ENCODE results near the gene CGB8. TPM values are rescaled to one million over a fixed set of nuclear protein-coding genes. Genes with fewer than 3 reads are reported as not detected.

CGB8 gene
- total RNA-seq, 3 donors from 2014 or later (not counting 1 experiment from before 2014, with no cell fraction given): not detected

DNA sequence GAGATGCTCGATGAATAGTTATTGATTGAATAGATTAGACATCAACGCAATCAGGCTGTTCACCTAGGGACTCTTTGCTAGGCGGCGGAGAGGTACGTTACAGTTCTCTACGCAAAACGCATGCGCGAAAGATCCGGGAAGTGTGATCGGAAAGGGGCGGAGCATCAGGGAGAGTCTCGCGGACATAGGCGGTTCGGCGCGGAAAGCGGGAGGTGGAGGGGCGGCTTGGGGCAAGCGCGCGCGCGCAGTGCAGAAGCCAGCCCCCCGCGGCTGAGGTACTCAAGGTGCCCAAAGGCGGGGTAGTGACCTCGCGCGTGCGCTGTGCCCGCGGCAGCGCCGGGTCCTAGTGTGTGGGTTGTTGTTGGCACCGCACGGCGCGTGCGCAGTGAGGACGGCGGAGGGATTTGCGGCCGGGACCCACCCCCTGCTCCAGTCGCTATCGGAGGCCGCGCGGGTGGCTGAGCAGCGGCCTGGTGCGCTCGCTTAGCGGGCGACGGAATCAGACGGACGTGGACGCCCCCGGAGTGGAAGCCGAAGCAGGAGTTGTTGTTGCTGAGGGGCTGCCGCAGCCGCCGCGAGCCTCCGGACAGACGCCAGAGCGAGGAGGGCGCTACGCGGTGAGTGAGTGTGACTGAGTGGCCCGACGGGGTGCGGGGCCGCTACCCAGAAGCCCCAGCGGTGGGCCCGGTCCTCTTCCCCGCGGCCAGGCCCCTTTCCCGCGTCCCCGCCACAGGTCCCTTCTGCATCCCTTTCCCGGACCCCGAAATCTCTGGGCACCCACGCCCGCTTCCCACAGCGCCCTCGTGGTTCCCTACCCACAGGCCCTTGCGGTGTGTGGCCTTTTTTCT is 36.3 kb upstream of the CGB8 start, which contains the start of gene SNRNP70:
SNRNP70 (plus strand) TSS at position 432 of the 848 bp plus-strand sequence. CDS start 964 bp downstream, outside the sequence.
- no peaks in the 10 kb centered on the region for H3K9me3 Mint-ChIP-seq
- intact Hi-C loops (cut with micrococcal nuclease): no loop called here
- ATAC-seq (peak; percentile 91 to 96 (median 93)), DNase-seq (peak; percentile 99 to 100)
- H3K4me1 Mint-ChIP-seq: peaks cover 29 to 39% of the 10 kb centered on the region in 2 donors
- peaks cover 0 to 3% of the 10 kb centered on the region in 2 donors for H3K27me3 Mint-ChIP-seq (ENCODE audit: low read depth in 2 of 2)
- peak within 1 kb of the TSS; percentile 78 for H3K27ac ChIP-seq (ENCODE audit: low read length)
- H3K4me1 ChIP-seq (ENCODE audit: control insufficient read depth, insufficient read depth, low read length): peaks cover 24% of the 10 kb centered on the region
- H3K4me3 Mint-ChIP-seq: peak within 1 kb of the TSS; percentile 99
- H3K27ac Mint-ChIP-seq: peak within 1 kb of the TSS; percentile 96
- H3K36me3 ChIP-seq (ENCODE audit: control insufficient read depth, insufficient read depth, low read length): peaks cover 6% of the 10 kb centered on the region
- no peaks in the 10 kb centered on the region for H3K27me3 ChIP-seq (ENCODE audit: control insufficient read depth, insufficient read depth, low read length)
- no peaks in the 10 kb centered on the region for H3K9me3 ChIP-seq (ENCODE audit: control insufficient read depth, insufficient read depth, low read length)
- H3K36me3 Mint-ChIP-seq: no peaks in the 10 kb centered on the region
- WGBS (ENCODE audit: insufficient coverage): under 1% methylated on average over 89 of the region's 89 CpGs
- peak within 1 kb of the TSS; percentile 76 for H3K4me3 ChIP-seq (ENCODE audit: low read length)
- TF ChIP-seq, protein P1, sequence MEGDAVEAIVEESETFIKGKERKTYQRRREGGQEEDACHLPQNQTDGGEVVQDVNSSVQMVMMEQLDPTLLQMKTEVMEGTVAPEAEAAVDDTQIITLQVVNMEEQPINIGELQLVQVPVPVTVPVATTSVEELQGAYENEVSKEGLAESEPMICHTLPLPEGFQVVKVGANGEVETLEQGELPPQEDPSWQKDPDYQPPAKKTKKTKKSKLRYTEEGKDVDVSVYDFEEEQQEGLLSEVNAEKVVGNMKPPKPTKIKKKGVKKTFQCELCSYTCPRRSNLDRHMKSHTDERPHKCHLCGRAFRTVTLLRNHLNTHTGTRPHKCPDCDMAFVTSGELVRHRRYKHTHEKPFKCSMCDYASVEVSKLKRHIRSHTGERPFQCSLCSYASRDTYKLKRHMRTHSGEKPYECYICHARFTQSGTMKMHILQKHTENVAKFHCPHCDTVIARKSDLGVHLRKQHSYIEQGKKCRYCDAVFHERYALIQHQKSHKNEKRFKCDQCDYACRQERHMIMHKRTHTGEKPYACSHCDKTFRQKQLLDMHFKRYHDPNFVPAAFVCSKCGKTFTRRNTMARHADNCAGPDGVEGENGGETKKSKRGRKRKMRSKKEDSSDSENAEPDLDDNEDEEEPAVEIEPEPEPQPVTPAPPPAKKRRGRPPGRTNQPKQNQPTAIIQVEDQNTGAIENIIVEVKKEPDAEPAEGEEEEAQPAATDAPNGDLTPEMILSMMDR (IDR thresholded peaks at IDR 0.05): no peak

DNA sequence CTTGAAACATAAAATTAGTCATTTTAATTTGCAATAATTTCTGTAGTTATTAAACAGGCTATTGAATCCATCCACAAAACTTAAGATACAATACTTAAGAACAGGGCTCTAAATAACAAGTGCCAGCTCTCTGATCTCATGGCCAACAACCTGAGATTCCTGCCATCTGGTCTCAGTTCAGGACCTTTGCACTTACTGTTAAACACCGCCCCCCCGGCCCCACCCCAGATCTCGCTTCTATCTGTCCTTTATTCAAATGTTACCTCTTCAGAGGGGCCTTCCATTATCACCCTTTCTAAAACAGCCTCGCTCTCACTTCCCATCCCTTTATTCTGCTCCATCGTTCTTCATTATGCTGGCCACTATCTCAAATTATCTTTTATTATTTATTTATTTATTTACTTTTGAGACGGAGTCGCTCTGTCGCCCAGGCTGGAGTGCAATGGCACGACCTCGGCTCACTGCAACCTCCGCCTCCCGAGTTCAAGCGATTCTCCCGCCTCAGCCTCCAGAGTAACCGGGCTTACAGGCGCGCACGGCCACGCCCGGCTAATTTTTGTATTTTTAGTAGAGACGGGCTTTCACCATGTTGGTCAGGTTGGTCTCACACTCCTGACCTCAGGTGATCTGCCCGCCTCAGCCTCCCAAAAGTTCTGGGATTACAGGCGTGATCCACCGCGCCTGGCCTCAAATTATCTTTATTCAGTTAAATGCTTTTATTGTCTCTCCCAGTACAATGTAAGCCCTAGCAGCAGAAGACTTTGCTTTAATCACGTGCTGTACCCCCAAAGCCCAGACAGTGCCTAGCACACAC is 35.5 kb upstream of the CGB8 start:
- H3K4me3 Mint-ChIP-seq: peak overlapping the region; percentile 99
- peaks cover 0 to 3% of the 10 kb centered on the region in 2 donors for H3K27me3 Mint-ChIP-seq (ENCODE audit: low read depth in 2 of 2)
- Histone ChIP-seq H3K27me3 (ENCODE audit: control insufficient read depth, insufficient read depth, low read length) (no peaks in the 10 kb centered on the region), H3K9me3 (ENCODE audit: control insufficient read depth, insufficient read depth, low read length) (no peaks in the 10 kb centered on the region), H3K4me3 (ENCODE audit: low read length) (peak overlapping the region; percentile 76), H3K4me1 (ENCODE audit: control insufficient read depth, insufficient read depth, low read length) (peaks cover 24% of the 10 kb centered on the region), H3K36me3 (ENCODE audit: control insufficient read depth, insufficient read depth, low read length) (peaks cover 2% of the 10 kb centered on the region), H3K27ac (ENCODE audit: low read length) (peak overlapping the region; percentile 78)
- intact Hi-C loops (cut with micrococcal nuclease): no loop called here
- no peaks in the 10 kb centered on the region for H3K36me3 Mint-ChIP-seq
- TF ChIP-seq, protein P1 (IDR thresholded peaks at IDR 0.05): no peak
- ATAC-seq (no peak), DNase-seq (no peak)
- peaks cover 29 to 37% of the 10 kb centered on the region in 2 donors for H3K4me1 Mint-ChIP-seq
- H3K9me3 Mint-ChIP-seq: no peaks in the 10 kb centered on the region
- peak overlapping the region; percentile 96 for H3K27ac Mint-ChIP-seq
- 79% methylated on average over 26 of the region's 26 CpGs for WGBS (ENCODE audit: insufficient coverage)

DNA sequence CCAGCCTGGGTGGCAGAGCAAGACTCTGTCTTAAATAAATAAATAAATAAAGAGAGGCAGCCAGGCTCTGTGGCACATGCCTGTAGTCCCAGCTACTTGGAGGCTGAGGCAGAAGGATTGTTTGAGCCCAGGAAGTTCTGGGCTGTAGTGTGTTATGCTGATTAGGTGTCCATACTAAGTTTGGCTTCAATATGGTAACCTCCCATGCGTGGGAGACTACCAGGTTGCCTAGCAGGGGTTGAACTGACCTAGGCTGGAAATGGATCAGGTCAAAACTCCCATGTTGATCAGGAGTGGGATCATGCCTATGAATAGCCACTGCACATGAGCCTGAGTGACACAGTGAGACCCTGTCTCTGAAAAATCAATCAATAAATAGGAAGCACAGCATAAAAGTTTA is 32.4 kb upstream of the CGB8 start:
- Mint-ChIP-seq H3K4me3 (no peak overlapping the region), H3K9me3 (no peaks in the 10 kb centered on the region), H3K27me3 (ENCODE audit: low read depth in 2 of 2) (peaks cover 0 to 5% of the 10 kb centered on the region in 2 donors), H3K4me1 (peaks cover 16 to 17% of the 10 kb centered on the region in 2 donors), H3K27ac (no peak overlapping the region), H3K36me3 (no peaks in the 10 kb centered on the region)
- Histone ChIP-seq H3K4me3 (ENCODE audit: low read length) (no peak overlapping the region), H3K9me3 (ENCODE audit: control insufficient read depth, insufficient read depth, low read length) (no peaks in the 10 kb centered on the region), H3K27ac (ENCODE audit: low read length) (no peak overlapping the region), H3K4me1 (ENCODE audit: control insufficient read depth, insufficient read depth, low read length) (peaks cover 13% of the 10 kb centered on the region), H3K27me3 (ENCODE audit: control insufficient read depth, insufficient read depth, low read length) (no peaks in the 10 kb centered on the region), H3K36me3 (ENCODE audit: control insufficient read depth, insufficient read depth, low read length) (no peaks in the 10 kb centered on the region)
- TF ChIP-seq, protein P1 (IDR thresholded peaks at IDR 0.05): no peak
- intact Hi-C loops (cut with micrococcal nuclease): no loop called here
- ATAC-seq (no peak), DNase-seq (no peak)
- whole genome bisulfite sequencing (ENCODE audit: insufficient coverage): 78% methylated on average over 1 of the region's 1 CpG

All from natural killer cell (primary cell).